ENCODE measurements around the gene TELO2. TPM values are rescaled to one million over a fixed set of nuclear protein-coding genes. Genes with fewer than 3 reads are reported as not detected.

Gene TELO2
- total and polyA plus RNA-seq, 12 donors = 14.5 to 50.5 (median 20.8) TPM

- 94 to 95% methylated on average over 34 of the region's 34 CpGs for WGBS, 2 donors
- no peak for TF ChIP-seq CTCF (IDR thresholded peaks at IDR 0.05)
- Histone ChIP-seq H3K27ac (peak overlapping the region in 1 of 10 donors; percentile 99), H3K9me3 (no peaks in the 10 kb centered on the region), H3K4me1 (peaks cover 15 to 61% (median 30%) of the 10 kb centered on the region in 9 donors), H3K4me3 (no peak overlapping the region), H3K36me3 (peaks cover 0 to 97% (median 43%) of the 10 kb centered on the region in 9 donors), H3K27me3 (no peaks in the 10 kb centered on the region)
- DNase-seq (no peak), ATAC-seq (no peak)
- intact Hi-C loops (cut with DNase I) = loop anchor here in 2 of 10 donors (5.0 to 10.0 kb wide), 2 partner anchors 52 to 60 kb away; partner anchors contain the start of gene TELO2 (in 1 of the 2)
Measured at GRCh38 chr16:1554826-1555445, 61.8 kb downstream of the TELO2 start.

GRCh38 chr16:1556254-1556653 lies 63.1 kb downstream of the TELO2 start:
- DNase-seq (no peak), ATAC-seq (no peak)
- Histone ChIP-seq H3K9me3 (no peaks in the 10 kb centered on the region), H3K27ac (no peak overlapping the region), H3K36me3 (peaks cover 0 to 100% (median 47%) of the 10 kb centered on the region in 9 donors), H3K4me1 (peaks cover 2 to 59% (median 19%) of the 10 kb centered on the region in 9 donors), H3K4me3 (no peak overlapping the region), H3K27me3 (no peaks in the 10 kb centered on the region)
- no peak for TF ChIP-seq CTCF (IDR thresholded peaks at IDR 0.05)
- 83 to 87% methylated on average over 13 of the region's 13 CpGs for WGBS, 2 donors
- intact Hi-C loops (cut with DNase I) = loop anchor here in 2 of 10 donors (5.0 to 10.0 kb wide), 2 partner anchors 51 to 61 kb away; partner anchors contain the start of gene TELO2 (in 1 of the 2)

- 84 to 91% methylated on average over 16 of the region's 16 CpGs for WGBS, 2 donors
- H3K27me3 ChIP-seq = no peaks in the 10 kb centered on the region
- intact Hi-C loops (cut with DNase I) = loop anchor here in 2 of 10 donors (5.0 to 10.0 kb wide), 2 partner anchors 50 to 62 kb away; partner anchors contain the start of gene TELO2 (in 1 of the 2)
- DNase-seq (no peak), ATAC-seq (no peak)
- H3K9me3 ChIP-seq = no peaks in the 10 kb centered on the region
- no peak for TF ChIP-seq CTCF (IDR thresholded peaks at IDR 0.05)
- no peak overlapping the region for H3K4me3 ChIP-seq
- peaks cover 0 to 57% (median 19%) of the 10 kb centered on the region in 9 donors for H3K4me1 ChIP-seq
- peaks cover 0 to 100% (median 54%) of the 10 kb centered on the region in 9 donors for H3K36me3 ChIP-seq
- no peak overlapping the region for H3K27ac ChIP-seq
Measured at GRCh38 chr16:1557074-1557473, 63.9 kb downstream of the TELO2 start.

GRCh38 chr16:1557576-1557975 lies 64.4 kb downstream of the TELO2 start:
- Histone ChIP-seq H3K27ac (no peak overlapping the region), H3K27me3 (no peaks in the 10 kb centered on the region), H3K4me1 (peaks cover 0 to 52% (median 17%) of the 10 kb centered on the region in 9 donors), H3K9me3 (no peaks in the 10 kb centered on the region), H3K36me3 (peaks cover 0 to 100% (median 54%) of the 10 kb centered on the region in 9 donors), H3K4me3 (no peak overlapping the region)
- TF ChIP-seq CTCF (IDR thresholded peaks at IDR 0.05) = no peak
- intact Hi-C loops (cut with DNase I) = loop anchor here in 2 of 10 donors (5.0 to 10.0 kb wide), 2 partner anchors 50 to 63 kb away; partner anchors contain the start of gene TELO2 (in 1 of the 2)
- WGBS, 2 donors = 89% methylated on average over 11 of the region's 11 CpGs
- ATAC-seq = no peak
- DNase-seq = no peak
